NB4 (cell line): ENCODE data around the gene PRSS1.

Experiments
- DNase-seq: peaks from one replicate; pipeline ENCODE4 v3.0.0; 2010; ENCODE audit warnings: low read depth
- H3K4me3 ChIP-seq: one replicate; pipeline ENCODE4 v1.5.1; 2011; ENCODE audit warnings: mild to moderate bottlenecking, low read depth, low read length, moderate library complexity
- CTCF ChIP-seq: IDR thresholded peaks from one replicate; pipeline ENCODE4 v1.5.1; 2012; ENCODE audit warnings: low read depth, low read length
- MAX ChIP-seq: IDR thresholded peaks from 2 replicates; pipeline ENCODE4 v1.6.1; 2011; ENCODE audit warnings: low read depth, low read length
- MYC ChIP-seq: IDR thresholded peaks from 2 replicates; pipeline ENCODE4 v1.6.1; 2011; ENCODE audit warnings: low read depth, low read length
- POLR2A ChIP-seq: IDR thresholded peaks from 2 replicates; pipeline ENCODE4 v1.6.1; 2011; ENCODE audit warnings: mild to moderate bottlenecking; ENCODE audit not compliant: insufficient read length; ENCODE audit errors: extremely low read depth

The PRSS1 gene

GRCh38 chr7:142792593-142792992 lies 43.3 kb downstream of the PRSS1 start:
- DNase-seq: no peak
- H3K4me3 ChIP-seq: no peak overlapping the region
- TF ChIP-seq POLR2A: no peak
- no peak for TF ChIP-seq MYC
- no peak for TF ChIP-seq CTCF
- no peak for TF ChIP-seq MAX

GRCh38 chr7:142793156-142793555 lies 43.9 kb downstream of the PRSS1 start:
- TF ChIP-seq POLR2A (no peak), CTCF (no peak), MYC (no peak)
- no peak for DNase-seq
- no peak overlapping the region for H3K4me3 ChIP-seq

GRCh38 chr7:142795339-142795863 lies 46.1 kb downstream of the PRSS1 start:
- no peak for TF ChIP-seq MYC
- no peak for TF ChIP-seq CTCF
- no peak for TF ChIP-seq MAX
- no peak for TF ChIP-seq POLR2A
- DNase-seq: no peak
- no peak overlapping the region for H3K4me3 ChIP-seq

- DNase-seq: no peak
- no peak for TF ChIP-seq MYC
- no peak for TF ChIP-seq POLR2A
- TF ChIP-seq MAX: no peak
- TF ChIP-seq CTCF: no peak
- no peak overlapping the region for H3K4me3 ChIP-seq
These were observed 46.8 kb downstream of the PRSS1 start for GRCh38 chr7:142796001-142796500.

GRCh38 chr7:142796501-142797390 lies 47.5 kb downstream of the PRSS1 start:
- H3K4me3 ChIP-seq: no peak overlapping the region
- DNase-seq: no peak
- no peak for TF ChIP-seq MYC
- TF ChIP-seq CTCF: no peak
- no peak for TF ChIP-seq MAX
